Measurements from ENCODE around the gene NTM. TPM values are rescaled to one million over a fixed set of nuclear protein-coding genes. Genes with fewer than 3 reads are reported as not detected.

NTM gene
- total and polyA plus RNA-seq, 2 of the 8 experiments (the other 6 are each of a cell fraction or from before 2014, with no cell fraction given) = 13.4 to 20.0 TPM

DNA sequence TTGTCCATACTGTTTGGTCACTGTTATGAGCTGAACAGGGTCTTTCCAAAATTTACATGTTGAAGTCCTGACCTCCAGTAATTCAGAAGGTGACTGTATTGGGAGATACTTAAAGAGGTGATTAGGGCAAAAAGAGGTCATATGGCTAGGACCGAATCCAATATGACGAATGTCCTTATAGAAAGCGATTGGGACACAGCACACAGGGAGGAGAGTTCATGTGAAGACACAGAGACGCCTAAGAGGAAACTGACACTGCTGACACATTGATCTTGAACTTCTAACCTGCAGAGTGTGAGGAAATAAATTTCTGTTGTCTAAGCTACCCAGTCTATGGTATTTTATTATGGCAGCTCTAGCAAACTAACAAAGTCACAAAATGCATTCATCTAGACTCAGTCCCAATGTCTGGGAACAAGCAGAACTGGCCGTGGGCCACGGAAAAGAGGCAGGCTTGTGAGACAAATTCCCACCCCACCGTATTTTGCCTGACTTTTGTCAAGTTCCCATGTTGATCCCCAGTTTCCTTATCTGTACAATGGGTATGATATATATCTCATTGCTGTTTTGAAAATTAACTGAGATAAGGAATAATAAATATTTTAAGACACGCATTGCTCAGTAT is 295.0 kb downstream of the NTM start:
- Histone ChIP-seq H2BK20ac (ENCODE audit: low read length) (no peak overlapping the region), H3K4me1 (replicated peaks in 1 of 4; ENCODE audit: control insufficient read depth in 3 of 4, insufficient read depth in 4 of 4, low read length in 3 of 4) (peaks cover 3 to 15% (median 11%) of the 10 kb centered on the region in 4 experiments), H3K4me3 (ENCODE audit: extremely low read depth in 1 of 4, insufficient read depth in 2 of 4, low read depth in 3 of 4, low read length in 4 of 4) (no peak overlapping the region), H3K4me2 (ENCODE audit: insufficient read depth in 1 of 2, low read depth in 2 of 2, low read length in 2 of 2) (no peak overlapping the region), H3K27ac (ENCODE audit: low read depth, low read length) (no peak overlapping the region), H3K23ac (ENCODE audit: insufficient read length) (no peak overlapping the region), H3K9ac (replicated peaks in 1 of 4; ENCODE audit: extremely low read depth in 1 of 4, low read depth in 3 of 4, low read length in 3 of 4) (no peak overlapping the region), H2BK12ac (ENCODE audit: low read depth, low read length) (no peak overlapping the region), H3K56ac (replicated peaks; ENCODE audit: insufficient read length, low read depth, low read length) (no peak overlapping the region), H3K18ac (ENCODE audit: extremely low read depth, low read length) (no peak overlapping the region), H2BK5ac (ENCODE audit: low read depth, low read length) (no peak overlapping the region), H4K8ac (ENCODE audit: extremely low read depth, insufficient read depth, low read length) (no peak overlapping the region), H3K23me2 (ENCODE audit: low read depth, low read length) (no peaks in the 10 kb centered on the region), H2AK5ac (ENCODE audit: low read depth, low read length) (no peak overlapping the region), H4K5ac (ENCODE audit: insufficient read length, low read depth, low read length) (no peak overlapping the region), H2BK15ac (ENCODE audit: low read length) (no peak overlapping the region), H3K9me3 (ENCODE audit: insufficient read depth in 2 of 2, low read depth in 1 of 2, low read length in 1 of 2) (no peaks in the 10 kb centered on the region), H2AFZ (ENCODE audit: low read length) (no peak overlapping the region), H4K20me1 (replicated peaks in 1 of 2; ENCODE audit: control insufficient read depth in 1 of 2, insufficient read depth in 2 of 2, low read length in 2 of 2) (no peaks in the 10 kb centered on the region), H3K36me3 (ENCODE audit: control insufficient read depth in 2 of 4, insufficient read depth in 4 of 4, low read length in 3 of 4) (no peaks in the 10 kb centered on the region), H4K91ac (replicated peaks; ENCODE audit: insufficient read length, low read length) (no peak overlapping the region), H3K4ac (replicated peaks; ENCODE audit: insufficient read length, low read depth, low read length) (no peak overlapping the region), H2BK120ac (replicated peaks; ENCODE audit: low read depth, low read length) (no peak overlapping the region), H3K79me1 (ENCODE audit: low read depth, low read length) (no peaks in the 10 kb centered on the region), H3K14ac (ENCODE audit: insufficient read length) (no peak overlapping the region), H3K27me3 (replicated peaks in 1 of 4; ENCODE audit: control insufficient read depth in 3 of 4, extremely low read depth in 1 of 4, insufficient read depth in 3 of 4, low read length in 3 of 4) (no peaks in the 10 kb centered on the region), H3K79me2 (ENCODE audit: control insufficient read depth in 1 of 2, insufficient read depth in 2 of 2, low read length in 2 of 2) (no peaks in the 10 kb centered on the region)
- POLR2A ChIA-PET (ENCODE audit: partially characterized antibody) = no interaction called here
- DNase-seq (ENCODE audit: low read depth in 1 of 2, low spot score in 2 of 2) = no peak
- CTCF ChIA-PET (ENCODE audit: partially characterized antibody) = interaction anchor here (0.7 to 31.3 kb wide), 10 partner anchors 7 to 858 kb away, joined by 3 to 1023 read pairs (median 4); no protein-coding TSS in a partner anchor
- WGBS, 2 experiments (ENCODE audit: extremely low coverage in 1 of 2, insufficient coverage in 1 of 2, insufficient read length in 1 of 2, insufficient replicate concordance in 2 of 2, low coverage in 1 of 2, low lambda C conversion rate in 2 of 2, missing lambda C conversion rate in 1 of 2) = 79% methylated on average over 8 of the region's 8 CpGs; no CpG with 5 or more reads in 1 of the 2 experiments
- no peak for FAIRE-seq
- TF ChIP-seq MAFK (IDR thresholded peaks at IDR 0.05; ENCODE audit: low read depth, low read length) (no peak), EZH2 (IDR thresholded peaks at IDR 0.05; ENCODE audit: low read depth, low read length, severe bottlenecking) (no peak), CEBPB (IDR thresholded peaks at IDR 0.05; ENCODE audit: low read depth, low read length) (no peak), TBP (IDR thresholded peaks at IDR 0.05; ENCODE audit: low read depth, low read length) (no peak), EGR1 (IDR thresholded peaks at IDR 0.05; ENCODE audit: borderline replicate concordance, low read depth, low read length) (no peak), TEAD4 (IDR thresholded peaks at IDR 0.05; ENCODE audit: low read depth, low read length) (no peak), KDM4A (IDR thresholded peaks at IDR 0.05; ENCODE audit: low read depth, low read length, severe bottlenecking) (no peak), RNF2 (IDR thresholded peaks at IDR 0.05; ENCODE audit: borderline replicate concordance, low read depth, low read length, missing control alignments, poor library complexity, severe bottlenecking) (no peak), CTBP2 (IDR thresholded peaks at IDR 0.05; ENCODE audit: borderline replicate concordance, insufficient read depth, insufficient read length, low read length) (no peak), GABPA (IDR thresholded peaks at IDR 0.05; ENCODE audit: borderline replicate concordance, insufficient read depth, low read length) (no peak), EP300 (IDR thresholded peaks at IDR 0.05; ENCODE audit: borderline replicate concordance in 1 of 2, low read depth in 2 of 2, low read length in 2 of 2) (no peak)
- TF ChIP-seq, protein P1, sequence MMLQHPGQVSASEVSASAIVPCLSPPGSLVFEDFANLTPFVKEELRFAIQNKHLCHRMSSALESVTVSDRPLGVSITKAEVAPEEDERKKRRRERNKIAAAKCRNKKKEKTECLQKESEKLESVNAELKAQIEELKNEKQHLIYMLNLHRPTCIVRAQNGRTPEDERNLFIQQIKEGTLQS (IDR thresholded peaks at IDR 0.05; ENCODE audit: insufficient read depth, low read depth, low read length) = no peak
